ENCODE results near the gene MTFMT. TPM values are rescaled to one million over a fixed set of nuclear protein-coding genes. Genes with fewer than 3 reads are reported as not detected.
A peak's percentile ranks its signal among the peaks of the same experiment; 100 is the strongest.
"Not testable (repeated sequence)": the region's sequence is repeated elsewhere in the genome, so short reads cannot be mapped to it uniquely, and the experiment has no call there.

The MTFMT gene
- total RNA-seq (ENCODE audit: low replicate concordance) = 14.1 and 19.2 TPM in 2 replicates

DNA sequence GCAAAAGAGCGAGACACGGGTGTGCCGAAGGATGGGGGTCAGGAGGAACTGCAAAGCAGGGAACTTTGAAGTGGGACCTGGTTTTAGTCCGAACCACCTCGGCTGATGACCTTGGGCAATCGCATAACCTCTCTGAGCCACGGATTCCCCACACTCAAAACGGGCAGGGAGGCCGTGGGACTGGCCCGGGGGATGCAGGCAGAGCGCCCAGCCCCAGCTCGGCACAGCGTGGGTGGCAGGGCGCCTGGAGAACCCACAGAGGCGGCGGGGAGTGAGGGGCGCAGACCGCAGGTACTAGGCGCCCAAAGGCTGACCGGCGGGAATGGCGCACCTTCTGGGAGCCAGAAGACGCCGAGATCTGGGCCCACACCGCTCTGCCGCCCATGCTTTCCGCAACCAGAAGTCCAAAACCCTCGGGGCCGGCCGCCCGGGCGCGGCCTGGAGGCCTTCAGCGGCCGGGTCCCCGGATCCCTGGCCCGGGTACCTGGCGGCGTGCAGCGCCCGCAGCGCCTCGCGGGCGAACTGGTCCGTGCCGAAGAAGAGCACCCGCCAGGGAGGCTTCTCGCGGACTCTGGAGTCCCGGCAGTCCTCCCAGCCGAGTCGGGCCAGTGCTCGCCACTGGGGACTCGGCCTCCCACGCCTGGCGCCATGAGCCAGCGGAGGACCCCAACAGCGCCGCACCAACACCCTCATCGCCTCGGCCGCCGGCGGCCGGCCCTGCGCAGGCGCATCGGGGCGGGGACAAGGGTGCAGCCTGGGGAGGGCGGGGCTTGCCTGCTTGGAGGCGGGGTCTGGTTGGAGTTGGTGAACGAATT is at the start of gene MTFMT:
TSS of gene MTFMT (minus strand) at position 719 of the 815 bp plus-strand sequence. CDS start at position 693, 26 bp downstream.
- peak within 1 kb of the TSS; percentile 86 for H3K4me3 ChIP-seq (ENCODE audit: low read depth, low read length)
- TF ChIP-seq, protein P1, sequence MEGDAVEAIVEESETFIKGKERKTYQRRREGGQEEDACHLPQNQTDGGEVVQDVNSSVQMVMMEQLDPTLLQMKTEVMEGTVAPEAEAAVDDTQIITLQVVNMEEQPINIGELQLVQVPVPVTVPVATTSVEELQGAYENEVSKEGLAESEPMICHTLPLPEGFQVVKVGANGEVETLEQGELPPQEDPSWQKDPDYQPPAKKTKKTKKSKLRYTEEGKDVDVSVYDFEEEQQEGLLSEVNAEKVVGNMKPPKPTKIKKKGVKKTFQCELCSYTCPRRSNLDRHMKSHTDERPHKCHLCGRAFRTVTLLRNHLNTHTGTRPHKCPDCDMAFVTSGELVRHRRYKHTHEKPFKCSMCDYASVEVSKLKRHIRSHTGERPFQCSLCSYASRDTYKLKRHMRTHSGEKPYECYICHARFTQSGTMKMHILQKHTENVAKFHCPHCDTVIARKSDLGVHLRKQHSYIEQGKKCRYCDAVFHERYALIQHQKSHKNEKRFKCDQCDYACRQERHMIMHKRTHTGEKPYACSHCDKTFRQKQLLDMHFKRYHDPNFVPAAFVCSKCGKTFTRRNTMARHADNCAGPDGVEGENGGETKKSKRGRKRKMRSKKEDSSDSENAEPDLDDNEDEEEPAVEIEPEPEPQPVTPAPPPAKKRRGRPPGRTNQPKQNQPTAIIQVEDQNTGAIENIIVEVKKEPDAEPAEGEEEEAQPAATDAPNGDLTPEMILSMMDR (IDR thresholded peaks at IDR 0.05; ENCODE audit: insufficient read depth, low read length) = peak; percentile 1
- peak; percentile 70 for DNase-seq (ENCODE audit: low read depth)

DNA sequence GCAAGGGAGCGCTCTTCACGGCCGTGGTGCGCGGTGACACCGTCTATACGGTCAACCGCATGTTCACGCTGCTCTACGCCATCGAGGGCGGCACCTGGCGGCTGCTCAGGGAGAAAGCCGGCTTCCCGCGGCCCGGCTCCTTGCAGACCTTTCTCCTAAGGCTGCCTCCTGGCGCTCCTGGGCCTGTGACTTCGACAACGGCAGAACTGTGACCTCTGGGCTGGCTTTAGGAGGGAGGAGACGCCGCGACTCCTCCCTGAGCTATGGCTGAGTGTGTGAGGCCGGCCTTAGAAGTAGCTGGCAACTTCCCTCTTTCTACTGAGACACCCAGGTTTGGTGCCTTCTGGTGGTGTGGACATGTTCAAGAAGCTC is 48.5 kb upstream of the MTFMT start:
- TF ChIP-seq, protein P1 (IDR thresholded peaks at IDR 0.05; ENCODE audit: insufficient read depth, low read length) = peak; percentile 71
- peak; percentile 60 for DNase-seq (ENCODE audit: low read depth)
- no peak overlapping the region for H3K4me3 ChIP-seq (ENCODE audit: low read depth, low read length)

DNA sequence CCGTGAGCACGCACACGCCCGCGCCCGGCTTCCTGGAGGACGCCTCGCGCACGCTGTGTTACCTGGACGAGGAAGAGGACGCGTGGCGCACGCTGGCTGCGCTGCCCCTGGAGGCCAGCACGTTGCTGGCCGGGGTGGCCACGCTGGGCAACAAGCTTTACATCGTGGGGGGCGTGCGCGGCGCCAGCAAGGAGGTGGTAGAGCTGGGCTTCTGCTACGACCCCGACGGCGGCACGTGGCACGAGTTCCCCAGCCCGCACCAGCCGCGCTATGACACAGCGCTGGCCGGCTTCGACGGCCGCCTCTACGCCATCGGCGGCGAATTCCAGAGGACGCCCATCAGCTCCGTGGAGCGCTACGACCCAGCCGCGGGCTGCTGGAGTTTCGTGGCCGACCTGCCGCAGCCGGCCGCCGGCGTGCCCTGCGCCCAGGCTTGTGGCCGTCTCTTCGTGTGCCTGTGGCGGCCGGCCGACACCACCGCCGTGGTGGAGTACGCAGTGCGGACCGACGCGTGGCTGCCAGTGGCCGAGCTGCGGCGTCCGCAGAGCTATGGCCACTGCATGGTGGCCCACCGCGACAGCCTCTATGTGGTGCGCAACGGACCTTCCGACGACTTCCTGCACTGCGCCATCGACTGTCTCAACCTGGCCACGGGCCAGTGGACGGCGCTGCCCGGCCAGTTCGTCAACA is 48.0 kb upstream of the MTFMT start:
- TF ChIP-seq, protein P1 (IDR thresholded peaks at IDR 0.05; ENCODE audit: insufficient read depth, low read length) = no peak
- no peak overlapping the region for H3K4me3 ChIP-seq (ENCODE audit: low read depth, low read length)
- DNase-seq (ENCODE audit: low read depth) = no peak

DNA sequence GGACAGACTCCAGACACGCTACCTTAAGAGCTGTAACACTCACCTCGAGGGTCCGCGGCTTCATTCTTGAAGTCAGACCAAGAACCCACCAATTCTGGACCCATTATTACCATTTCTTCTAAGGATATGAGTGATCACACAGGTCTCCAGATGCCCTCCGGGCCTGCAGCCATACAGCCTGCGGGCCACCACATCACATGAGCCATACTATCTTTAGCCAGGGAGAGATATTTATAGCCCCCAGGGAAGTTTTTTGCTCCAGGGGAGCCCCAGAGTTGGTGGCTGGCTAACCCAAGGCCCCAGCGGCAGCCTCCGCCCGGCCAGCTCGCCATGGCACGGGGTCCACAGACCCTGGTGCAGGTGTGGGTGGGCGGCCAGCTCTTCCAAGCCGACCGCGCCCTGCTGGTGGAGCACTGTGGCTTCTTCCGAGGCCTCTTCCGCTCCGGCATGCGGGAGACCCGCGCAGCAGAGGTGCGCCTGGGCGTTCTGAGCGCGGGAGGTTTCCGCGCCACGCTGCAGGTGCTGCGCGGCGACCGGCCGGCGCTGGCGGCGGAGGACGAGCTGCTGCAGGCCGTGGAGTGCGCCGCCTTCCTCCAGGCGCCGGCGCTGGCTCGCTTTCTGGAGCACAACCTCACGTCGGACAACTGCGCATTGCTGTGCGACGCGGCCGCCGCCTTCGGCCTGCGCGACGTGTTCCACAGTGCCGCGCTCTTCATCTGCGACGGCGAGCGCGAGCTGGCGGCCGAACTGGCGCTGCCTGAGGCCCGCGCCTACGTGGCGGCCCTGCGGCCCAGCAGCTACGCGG is 47.2 kb upstream of the MTFMT start, which contains the start of gene KBTBD13:
TSS of gene KBTBD13 (plus strand) at position 261 of the 805 bp plus-strand sequence. CDS start at position 331, 70 bp downstream.
- H3K4me3 ChIP-seq (ENCODE audit: low read depth, low read length) = no peak within 1 kb of the TSS
- TF ChIP-seq, protein P1 (IDR thresholded peaks at IDR 0.05; ENCODE audit: insufficient read depth, low read length) = no peak
- no peak for DNase-seq (ENCODE audit: low read depth)

DNA sequence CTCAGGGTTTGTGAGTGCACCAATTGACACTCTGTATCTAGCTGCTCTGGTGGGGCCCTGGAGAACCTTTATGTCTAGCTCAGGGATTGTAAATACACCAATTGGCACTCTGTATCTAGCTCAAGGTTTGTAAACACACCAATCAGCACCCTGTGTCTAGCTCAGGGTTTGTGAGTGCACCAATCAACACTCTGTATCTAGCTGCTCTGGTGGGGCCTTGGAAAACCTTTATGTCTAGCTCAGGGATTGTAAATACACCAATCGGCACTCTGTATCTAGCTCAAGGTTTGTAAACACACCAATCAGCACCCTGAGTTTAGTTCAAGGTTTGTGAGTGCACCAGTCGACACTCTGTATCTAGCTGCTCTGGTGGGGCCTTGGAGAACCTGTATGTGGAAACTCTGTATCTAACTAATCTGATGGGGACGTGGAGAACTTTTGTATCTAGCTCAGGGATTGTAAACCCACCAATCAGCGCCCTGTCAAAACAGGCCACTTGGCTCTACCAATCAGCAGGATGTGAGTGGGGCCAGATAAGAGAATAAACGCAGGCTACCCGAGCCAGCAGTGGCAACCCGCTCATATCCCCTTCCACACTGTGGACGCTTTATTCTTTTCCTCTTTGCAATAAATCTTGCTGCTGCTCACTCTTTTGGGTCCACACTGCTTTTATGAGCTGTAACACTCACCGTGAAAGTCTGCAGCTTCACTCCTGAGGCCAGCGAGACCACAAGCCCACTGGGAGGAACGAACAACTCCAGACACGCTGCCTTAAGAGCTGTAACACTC is 46.4 kb upstream of the MTFMT start:
- not testable (repeated sequence) for H3K4me3 ChIP-seq (ENCODE audit: low read depth, low read length); DNase-seq (ENCODE audit: low read depth)

DNA sequence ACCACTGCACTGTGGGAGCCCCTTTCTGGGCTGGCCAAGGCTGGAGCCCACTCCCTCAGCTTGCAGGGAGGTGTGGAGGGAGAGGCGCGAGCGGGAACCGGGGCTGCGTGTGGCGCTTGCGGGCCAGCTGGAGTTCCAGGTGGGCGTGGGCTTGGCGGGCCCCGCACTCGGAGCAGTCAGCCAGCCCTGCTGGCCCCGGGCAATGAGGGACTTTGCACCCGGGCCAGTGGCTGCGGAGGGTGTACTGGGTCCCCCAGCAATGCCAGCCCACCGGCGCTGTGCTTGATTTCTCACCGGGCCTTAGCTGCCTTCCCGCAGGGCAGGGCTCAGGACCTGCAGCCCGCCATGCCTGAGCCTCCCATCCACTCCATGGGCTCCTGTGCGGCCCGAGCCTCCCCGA is 45.5 kb upstream of the MTFMT start:
- DNase-seq (ENCODE audit: low read depth); H3K4me3 ChIP-seq (ENCODE audit: low read depth, low read length): not testable (repeated sequence)

DNA sequence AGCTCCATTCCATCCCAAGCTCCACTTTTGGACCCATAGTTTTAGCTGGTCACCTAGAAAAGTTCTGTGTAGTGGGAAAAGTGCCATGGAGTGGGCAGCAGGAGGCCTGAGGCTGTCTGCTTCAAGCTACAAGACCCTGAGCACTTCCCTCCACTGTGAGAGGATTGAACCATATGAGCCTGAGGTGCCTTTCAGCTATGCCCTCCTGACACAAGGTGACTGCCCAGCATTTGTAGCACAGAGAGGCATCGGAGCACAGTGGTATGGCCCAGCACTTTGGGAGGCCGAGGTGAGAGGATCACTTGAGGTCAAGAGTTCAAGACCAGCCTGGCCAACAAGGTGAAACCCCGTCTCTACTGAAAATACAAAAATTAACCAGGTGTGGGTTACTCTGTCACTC is 43.2 kb upstream of the MTFMT start:
- TF ChIP-seq, protein P1 (IDR thresholded peaks at IDR 0.05; ENCODE audit: insufficient read depth, low read length) = no peak
- no peak overlapping the region for H3K4me3 ChIP-seq (ENCODE audit: low read depth, low read length)
- no peak for DNase-seq (ENCODE audit: low read depth)

Data from fibroblast of the aortic adventitia (primary cell).